SK-N-SH (cell line): Measurements from ENCODE around the gene ABCA4. TPM values are rescaled to one million over a fixed set of nuclear protein-coding genes. Genes with fewer than 3 reads are reported as not detected.
"Not testable (repeated sequence)": the region's sequence is repeated elsewhere in the genome, so short reads cannot be mapped to it uniquely, and the experiment has no call there.

Experiments used
- CTCF ChIA-PET: fragments of 300-600, 350-600 bp; formaldehyde crosslinking; extraction: SDS; loops from one replicate; lab custom pipeline; 2021; lab: Yijun Ruan, JAX
- POLR2A ChIA-PET: fragments of 350-600 bp; sonication (Branson Sonifier 250); formaldehyde crosslinking; extraction: SDS; loops from one replicate; lab custom pipeline; 2020; ENCODE audit warnings: antibody characterized with exemption, inconsistent platforms; lab: Yijun Ruan, JAX
- DNase-seq: peaks from one replicate; pipeline ENCODE4 v3.0.0; 2012
- H2AFZ ChIP-seq: fragments of 200-600 bp; sonication (generic); 2 replicates; pipeline ENCODE4 v1.8.1; 2016; ENCODE audit warnings: antibody characterized with exemption, mild to moderate bottlenecking, low read depth
- H3F3A ChIP-seq: fragments of 200-600 bp; sonication (generic); replicated peaks from 2 replicates; pipeline ENCODE3; 2016; ENCODE audit warnings: antibody characterized with exemption, mild to moderate bottlenecking; ENCODE audit not compliant: insufficient read depth
- H3K27ac ChIP-seq, 2 experiments: fragments of 200-500 bp in 1 of 2; fragments of 200-600 bp in 1 of 2; sonication (Bioruptor generic) in 1 of 2; sonication (generic), shearing (Covaris generic) in 1 of 2; 2 replicates each; pipeline versions ENCODE4 v1.5.1 to v1.6.1; 2014 to 2016; ENCODE audit warnings: low read depth in 2 of 2, inconsistent platforms in 1 of 2, low read length in 1 of 2, mild to moderate bottlenecking in 1 of 2, mixed read lengths in 1 of 2
- H3K27me3 ChIP-seq: fragments of 200-600 bp; sonication (generic), shearing (Covaris generic); 2 replicates; pipeline ENCODE4 v1.6.1; 2016; ENCODE audit warnings: mixed run types; ENCODE audit not compliant: insufficient read depth
- H3K36me3 ChIP-seq, 2 experiments: fragments of 200-500 bp in 1 of 2; fragments of 200-600 bp in 1 of 2; sonication (Bioruptor generic) in 1 of 2; sonication (generic) in 1 of 2; replicated peaks in 1 of 2; 2 replicates each; pipeline versions ENCODE3 to v1.5.1; 2014 to 2016; ENCODE audit warnings: low read length in 1 of 2, mild to moderate bottlenecking in 1 of 2; ENCODE audit not compliant: insufficient read depth in 2 of 2, control insufficient read depth in 1 of 2
- H3K4me1 ChIP-seq, 2 experiments: fragments of 200-500 bp in 1 of 2; fragments of 200-600 bp in 1 of 2; sonication (Bioruptor generic) in 1 of 2; sonication (generic), shearing (Covaris generic) in 1 of 2; 2 replicates each; pipeline versions ENCODE4 v1.5.1 to v1.6.1; 2014 to 2016; ENCODE audit warnings: low read depth in 1 of 2, low read length in 1 of 2, mixed run types in 1 of 2; ENCODE audit not compliant: insufficient read depth in 2 of 2, control insufficient read depth in 1 of 2
- H3K4me2 ChIP-seq: fragments of 200-600 bp; sonication (generic), shearing (Covaris generic); 2 replicates; pipeline ENCODE4 v1.6.1; 2017; ENCODE audit warnings: mixed run types
- H3K4me3 ChIP-seq, 2 experiments: fragments of 200-500 bp in 1 of 2; fragments of 200-600 bp in 1 of 2; sonication (Bioruptor generic) in 1 of 2; sonication (generic), shearing (Covaris generic) in 1 of 2; 2 replicates each; pipeline versions ENCODE4 v1.5.1 to v1.8.1; 2014 to 2016; ENCODE audit warnings: low read depth in 2 of 2, inconsistent platforms in 1 of 2, low read length in 1 of 2, mild to moderate bottlenecking in 1 of 2, mixed read lengths in 1 of 2, moderate library complexity in 1 of 2
- H3K79me2 ChIP-seq: fragments of 200-600 bp; sonication (generic); 2 replicates; pipeline ENCODE4 v1.8.1; 2017; ENCODE audit warnings: mild to moderate bottlenecking; ENCODE audit not compliant: insufficient read depth
- H3K9ac ChIP-seq: fragments of 200-600 bp; sonication (generic); 2 replicates; pipeline ENCODE4 v1.6.1; 2017; ENCODE audit warnings: mixed run types
- H3K9me2 ChIP-seq: fragments of 200-600 bp; sonication (generic); 2 replicates; pipeline ENCODE4 v1.6.1; 2017; ENCODE audit warnings: mixed run types
- H3K9me3 ChIP-seq: fragments of 200-600 bp; sonication (generic); 2 replicates; pipeline ENCODE4 v1.6.1; 2017; ENCODE audit warnings: mixed run types, mild to moderate bottlenecking, moderate library complexity
- H4K20me1 ChIP-seq: fragments of 200-600 bp; sonication (generic); 2 replicates; pipeline ENCODE4 v1.6.1; 2017; ENCODE audit warnings: mild to moderate bottlenecking, mixed run types; ENCODE audit not compliant: insufficient read depth
- CHD2 ChIP-seq: fragments of 150-350 bp; IDR thresholded peaks from 2 replicates; pipeline ENCODE4 v1.6.1; 2018; ENCODE audit warnings: low read length; ENCODE audit not compliant: partially characterized antibody
- ELF1 ChIP-seq: IDR thresholded peaks from 2 replicates; pipeline ENCODE4 v1.4.0; 2012
- EP300 ChIP-seq, 2 experiments: IDR thresholded peaks; 2 replicates each; pipeline versions ENCODE4 v1.4.0 to v1.6.1; 2012; ENCODE audit warnings: borderline replicate concordance in 1 of 2, low read depth in 1 of 2, low read length in 1 of 2
- EZH2phosphoT487 ChIP-seq: fragments of 200-600 bp; sonication (generic); IDR thresholded peaks from 2 replicates; pipeline ENCODE4 v1.6.1; 2017; ENCODE audit warnings: low read depth, mixed run types, mild to moderate bottlenecking, antibody characterized with exemption, moderate library complexity, borderline replicate concordance
- MEF2A ChIP-seq: IDR thresholded peaks from 2 replicates; pipeline ENCODE4 v1.4.0; 2012; ENCODE audit warnings: low read depth, borderline replicate concordance
- NRF1 ChIP-seq: IDR thresholded peaks from 2 replicates; pipeline ENCODE4 v1.6.1; 2012; ENCODE audit warnings: low read depth, mild to moderate bottlenecking, low read length
- SMC3 ChIP-seq: IDR thresholded peaks from 2 replicates; pipeline ENCODE4 v1.6.1; 2012; ENCODE audit warnings: low read depth, low read length, improper control_type of control experiment
- YY1 ChIP-seq: IDR thresholded peaks from 2 replicates; pipeline ENCODE4 v1.4.0; 2012; ENCODE audit warnings: low read depth, mild to moderate bottlenecking
- WGBS: methylation state at CpG from one replicate; pipeline ENCODE4 v1.1.6; 2017; ENCODE audit warnings: low lambda C conversion rate; 5-methylcytosine and 5-hydroxymethylcytosine counted together
- polyA plus RNA-seq, 3 experiments: library from polyadenylated mRNA; depleted of rRNA; stranded (reverse); fragments of >200 nt; gene quantifications; 2 replicates each; pipeline ENCODE4 v1.2.3, GENCODE V29; 2012
- TF ChIP-seq, protein P1 (sequence below): fragments of 150-350 bp; IDR thresholded peaks from 2 replicates; pipeline ENCODE4 v1.6.1; 2016; ENCODE audit warnings: mild to moderate bottlenecking, low read depth, low read length
- TF ChIP-seq, protein P2 (sequence below): IDR thresholded peaks from 2 replicates; pipeline ENCODE4; 2012

The ABCA4 gene
- polyA plus RNA-seq, 1 of the 3 experiments (the other 2 are of a cell fraction), result 0.03 TPM

- TF ChIP-seq, protein P1, sequence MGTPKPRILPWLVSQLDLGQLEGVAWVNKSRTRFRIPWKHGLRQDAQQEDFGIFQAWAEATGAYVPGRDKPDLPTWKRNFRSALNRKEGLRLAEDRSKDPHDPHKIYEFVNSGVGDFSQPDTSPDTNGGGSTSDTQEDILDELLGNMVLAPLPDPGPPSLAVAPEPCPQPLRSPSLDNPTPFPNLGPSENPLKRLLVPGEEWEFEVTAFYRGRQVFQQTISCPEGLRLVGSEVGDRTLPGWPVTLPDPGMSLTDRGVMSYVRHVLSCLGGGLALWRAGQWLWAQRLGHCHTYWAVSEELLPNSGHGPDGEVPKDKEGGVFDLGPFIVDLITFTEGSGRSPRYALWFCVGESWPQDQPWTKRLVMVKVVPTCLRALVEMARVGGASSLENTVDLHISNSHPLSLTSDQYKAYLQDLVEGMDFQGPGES, result no peak
- TF ChIP-seq, protein P2, sequence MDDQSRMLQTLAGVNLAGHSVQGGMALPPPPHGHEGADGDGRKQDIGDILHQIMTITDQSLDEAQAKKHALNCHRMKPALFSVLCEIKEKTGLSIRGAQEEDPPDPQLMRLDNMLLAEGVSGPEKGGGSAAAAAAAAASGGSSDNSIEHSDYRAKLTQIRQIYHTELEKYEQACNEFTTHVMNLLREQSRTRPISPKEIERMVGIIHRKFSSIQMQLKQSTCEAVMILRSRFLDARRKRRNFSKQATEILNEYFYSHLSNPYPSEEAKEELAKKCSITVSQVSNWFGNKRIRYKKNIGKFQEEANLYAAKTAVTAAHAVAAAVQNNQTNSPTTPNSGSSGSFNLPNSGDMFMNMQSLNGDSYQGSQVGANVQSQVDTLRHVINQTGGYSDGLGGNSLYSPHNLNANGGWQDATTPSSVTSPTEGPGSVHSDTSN, result no peak
- no peak for TF ChIP-seq SMC3
- TF ChIP-seq ELF1, result no peak
Measured at GRCh38 chr1:94000510-94001282, 120.3 kb downstream of the ABCA4 start (continued).

- Histone ChIP-seq H3K9ac (no peak overlapping the region), H3K27me3 (no peaks in the 10 kb centered on the region), H2AFZ (no peak overlapping the region), H3K9me3 (no peaks in the 10 kb centered on the region), H4K20me1 (no peaks in the 10 kb centered on the region), H3K79me2 (no peaks in the 10 kb centered on the region), H3F3A (no peaks in the 10 kb centered on the region), H3K4me2 (no peak overlapping the region), H3K4me3 (no peak overlapping the region), H3K4me1 (peaks cover under 1 to 4% of the 10 kb centered on the region in 2 experiments; a peak in 2 of 4 replicates), H3K27ac (no peak overlapping the region), H3K9me2 (no peaks in the 10 kb centered on the region), H3K36me3 (no peaks in the 10 kb centered on the region)
- no peak for TF ChIP-seq YY1
- no peak for TF ChIP-seq EZH2phosphoT487
- no peak for TF ChIP-seq MEF2A
- TF ChIP-seq NRF1, result no peak
- TF ChIP-seq EP300 (IDR thresholded peaks at IDR 0.05; ENCODE audit: borderline replicate concordance in 1 of 2, low read depth in 1 of 2, low read length in 1 of 2), result no peak
- TF ChIP-seq, protein P1, result no peak
- TF ChIP-seq CHD2, result no peak
- WGBS, result 58% methylated on average over 3 of the region's 3 CpGs
- no peak for DNase-seq
- POLR2A ChIA-PET, result no interaction called here
- CTCF ChIA-PET, result no interaction called here
Measured at GRCh38 chr1:93999840-94000415, 121.0 kb downstream of the ABCA4 start.

- H3K9ac ChIP-seq, H3K9me2 ChIP-seq, CTCF ChIA-PET, H4K20me1 ChIP-seq, H2AFZ ChIP-seq, POLR2A ChIA-PET, H3K9me3 ChIP-seq, H3K4me1 ChIP-seq, H3F3A ChIP-seq, H3K4me2 ChIP-seq, H3K4me3 ChIP-seq, H3K79me2 ChIP-seq, H3K36me3 ChIP-seq, H3K27me3 ChIP-seq, DNase-seq, H3K27ac ChIP-seq: not testable (repeated sequence)
- WGBS, result 88% methylated on average over 4 of the region's 4 CpGs
Measured at GRCh38 chr1:93998532-93998931, 122.4 kb downstream of the ABCA4 start.
